IPS-18a (cell line): ENCODE measurements around the gene DNAJB11.
"Not testable (repeated sequence)": the region's sequence is repeated elsewhere in the genome, so short reads cannot be mapped to it uniquely, and the experiment has no call there.

ENCODE experiments used
- H3K27ac ChIP-seq: one replicate; pipeline ENCODE4 v1.5.1; 2013; ENCODE audit warnings: low read length
- H3K27me3 ChIP-seq: one replicate; pipeline ENCODE4 v1.6.1; 2013; ENCODE audit warnings: mild to moderate bottlenecking, low read length; ENCODE audit not compliant: control insufficient read depth, insufficient read depth
- H3K36me3 ChIP-seq: one replicate; pipeline ENCODE4 v1.6.1; 2013; ENCODE audit warnings: low read depth, low read length; ENCODE audit not compliant: control insufficient read depth
- H3K4me1 ChIP-seq: one replicate; pipeline ENCODE4 v1.6.1; 2013; ENCODE audit warnings: low read depth, low read length; ENCODE audit not compliant: control insufficient read depth
- H3K4me3 ChIP-seq: one replicate; pipeline ENCODE4 v1.5.1; 2013; ENCODE audit warnings: low read length
- H3K9ac ChIP-seq: one replicate; pipeline ENCODE4 v1.6.1; 2013; ENCODE audit warnings: mild to moderate bottlenecking, low read length, moderate library complexity
- H3K9me3 ChIP-seq: one replicate; pipeline ENCODE4 v1.6.1; 2013; ENCODE audit warnings: low read depth, low read length; ENCODE audit not compliant: control insufficient read depth

Gene DNAJB11

GRCh38 chr3:186570096-186570940, at the start of gene DNAJB11:
TSS of gene DNAJB11 (plus strand) at chr3:186570720. CDS start at chr3:186570898, 178 bp downstream.
- H3K27me3 ChIP-seq, result no peaks in the 10 kb centered on the region
- no peaks in the 10 kb centered on the region for H3K9me3 ChIP-seq
- peak within 1 kb of the TSS; percentile 44 for H3K27ac ChIP-seq
- H3K4me3 ChIP-seq, result peak within 1 kb of the TSS; percentile 77
- H3K9ac ChIP-seq, result peak within 1 kb of the TSS; percentile 79
- H3K36me3 ChIP-seq, result peaks cover 31% of the 10 kb centered on the region
- H3K4me1 ChIP-seq, result peaks cover 12% of the 10 kb centered on the region

GRCh38 chr3:186520957-186521842, 49.3 kb upstream of the DNAJB11 start:
- H3K9ac ChIP-seq, result no peak overlapping the region

GRCh38 chr3:186523022-186523421, 47.5 kb upstream of the DNAJB11 start:
- H3K4me1 ChIP-seq, result no peaks in the 10 kb centered on the region
- H3K36me3 ChIP-seq, result no peaks in the 10 kb centered on the region

More at GRCh38 chr3:186520957-186521842, 49.3 kb upstream of the DNAJB11 start:
- no peaks in the 10 kb centered on the region for H3K4me1 ChIP-seq
- H3K36me3 ChIP-seq, result no peaks in the 10 kb centered on the region
- H3K9me3 ChIP-seq, result no peaks in the 10 kb centered on the region
- H3K27me3 ChIP-seq, result no peaks in the 10 kb centered on the region
- H3K27ac ChIP-seq, result no peak overlapping the region
- H3K4me3 ChIP-seq, result no peak overlapping the region

GRCh38 chr3:186523434-186523833, 47.1 kb upstream of the DNAJB11 start:
- Histone ChIP-seq H3K27me3 (no peaks in the 10 kb centered on the region), H3K27ac (no peak overlapping the region), H3K9ac (no peak overlapping the region), H3K4me3 (no peak overlapping the region), H3K4me1 (no peaks in the 10 kb centered on the region), H3K36me3 (no peaks in the 10 kb centered on the region), H3K9me3 (no peaks in the 10 kb centered on the region)

More at GRCh38 chr3:186523022-186523421, 47.5 kb upstream of the DNAJB11 start:
- Histone ChIP-seq H3K4me3 (no peak overlapping the region), H3K27ac (no peak overlapping the region), H3K27me3 (no peaks in the 10 kb centered on the region), H3K9ac (no peak overlapping the region), H3K9me3 (no peaks in the 10 kb centered on the region)

- no peak overlapping the region for H3K9ac ChIP-seq
- H3K4me1 ChIP-seq, result no peaks in the 10 kb centered on the region
- H3K4me3 ChIP-seq, result no peak overlapping the region
- no peaks in the 10 kb centered on the region for H3K9me3 ChIP-seq
- H3K36me3 ChIP-seq, result no peaks in the 10 kb centered on the region
- no peaks in the 10 kb centered on the region for H3K27me3 ChIP-seq
- no peak overlapping the region for H3K27ac ChIP-seq
Measured at GRCh38 chr3:186524616-186525015, 45.9 kb upstream of the DNAJB11 start.

- no peaks in the 10 kb centered on the region for H3K27me3 ChIP-seq
- H3K36me3 ChIP-seq, result no peaks in the 10 kb centered on the region
- no peak overlapping the region for H3K4me3 ChIP-seq
- H3K27ac ChIP-seq, result no peak overlapping the region
- no peaks in the 10 kb centered on the region for H3K9me3 ChIP-seq
- peaks cover 4% of the 10 kb centered on the region for H3K4me1 ChIP-seq
- H3K9ac ChIP-seq, result no peak overlapping the region
Measured at GRCh38 chr3:186525369-186526255, 44.9 kb upstream of the DNAJB11 start.

GRCh38 chr3:186526256-186526606, 44.3 kb upstream of the DNAJB11 start:
- no peak overlapping the region for H3K9ac ChIP-seq
- no peaks in the 10 kb centered on the region for H3K36me3 ChIP-seq
- no peaks in the 10 kb centered on the region for H3K27me3 ChIP-seq
- no peak overlapping the region for H3K27ac ChIP-seq
- peaks cover 9% of the 10 kb centered on the region for H3K4me1 ChIP-seq
- H3K9me3 ChIP-seq, result no peaks in the 10 kb centered on the region
- no peak overlapping the region for H3K4me3 ChIP-seq

GRCh38 chr3:186529201-186529999, 41.1 kb upstream of the DNAJB11 start:
- H3K27ac ChIP-seq, result no peak overlapping the region

GRCh38 chr3:186530415-186530814, 40.1 kb upstream of the DNAJB11 start:
- Histone ChIP-seq H3K9ac (no peak overlapping the region), H3K4me3 (no peak overlapping the region), H3K27me3 (no peaks in the 10 kb centered on the region), H3K36me3 (no peaks in the 10 kb centered on the region), H3K27ac (no peak overlapping the region), H3K9me3 (no peaks in the 10 kb centered on the region), H3K4me1 (peaks cover 9% of the 10 kb centered on the region)

More at GRCh38 chr3:186529201-186529999, 41.1 kb upstream of the DNAJB11 start:
- Histone ChIP-seq H3K4me1 (peaks cover 9% of the 10 kb centered on the region), H3K36me3 (no peaks in the 10 kb centered on the region), H3K9ac (no peak overlapping the region), H3K27me3 (no peaks in the 10 kb centered on the region), H3K9me3 (no peaks in the 10 kb centered on the region), H3K4me3 (no peak overlapping the region)

GRCh38 chr3:186531694-186532093, 38.8 kb upstream of the DNAJB11 start:
- not testable (repeated sequence) for H3K9ac ChIP-seq, H3K9me3 ChIP-seq, H3K4me3 ChIP-seq, H3K4me1 ChIP-seq, H3K27ac ChIP-seq, H3K27me3 ChIP-seq, H3K36me3 ChIP-seq
